Activated CD8-positive, alpha-beta T cell treated with anti-CD3 and anti-CD28 coated beads, Interleukin-2, amount 10 ng/mL, durations not matched to agents 7 days and 5 days (primary cell): ENCODE measurements around the gene TMEM132C. TPM values are rescaled to one million over a fixed set of nuclear protein-coding genes. Genes with fewer than 3 reads are reported as not detected.

ENCODE experiments used
- ATAC-seq: fragments of 150-1000 bp; cut with Tn5 transposase; one replicate; pipeline ENCODE4 v1.10.0; 2021; ENCODE audit warnings: moderate library complexity
- CTCF ChIA-PET: fragments of 350-600 bp; sonication (Branson Sonifier 250); formaldehyde crosslinking; loops from one replicate; lab custom pipeline; 2021; ENCODE audit warnings: antibody characterized with exemption; lab: Charles Lee
- POLR2A ChIA-PET: fragments of 350-600 bp; sonication (Branson Sonifier 250); formaldehyde crosslinking; loops from one replicate; lab custom pipeline; 2021; ENCODE audit warnings: antibody characterized with exemption; lab: Charles Lee
- DNase-seq: peaks from one replicate; pipeline ENCODE4 v3.0.0-alpha.2; 2020
- H3K27ac Mint-ChIP-seq: one replicate; pipeline ENCODE4 v1.8.0; 2021; ENCODE audit warnings: mild to moderate bottlenecking, mixed read lengths
- H3K27me3 Mint-ChIP-seq: one replicate; pipeline ENCODE4 v1.8.0; 2021; ENCODE audit warnings: low read depth, mixed read lengths
- H3K36me3 Mint-ChIP-seq: one replicate; pipeline ENCODE4 v1.8.0; 2021; ENCODE audit warnings: low read depth, mixed read lengths
- H3K4me1 Mint-ChIP-seq: one replicate; pipeline ENCODE4 v1.8.0; 2021; ENCODE audit warnings: low read depth, mixed read lengths
- H3K4me3 Mint-ChIP-seq: one replicate; pipeline ENCODE4 v1.8.0; 2021; ENCODE audit warnings: mild to moderate bottlenecking, mixed read lengths
- H3K9me3 Mint-ChIP-seq: one replicate; pipeline ENCODE4 v1.8.0; 2022; ENCODE audit warnings: mixed read lengths; ENCODE audit not compliant: insufficient read depth
- total RNA-seq, 2 experiments: library from RNA; stranded (reverse); gene quantifications; one replicate each; pipeline ENCODE4 v1.2.3, GENCODE V29; 2021

TMEM132C gene
- total RNA-seq, 2 experiments from 2014 or later, result not detected

GRCh38 chr12:128672428-128672827 lies 405.5 kb downstream of the TMEM132C start:
- Mint-ChIP-seq H3K27ac (no peak overlapping the region), H3K27me3 (no peaks in the 10 kb centered on the region), H3K4me1 (no peaks in the 10 kb centered on the region), H3K36me3 (no peaks in the 10 kb centered on the region), H3K4me3 (no peak overlapping the region), H3K9me3 (peaks cover 3% of the 10 kb centered on the region)
- no peak for ATAC-seq
- no peak for DNase-seq
- ChIA-PET POLR2A (no interaction called here), CTCF (no interaction called here)

DNA sequence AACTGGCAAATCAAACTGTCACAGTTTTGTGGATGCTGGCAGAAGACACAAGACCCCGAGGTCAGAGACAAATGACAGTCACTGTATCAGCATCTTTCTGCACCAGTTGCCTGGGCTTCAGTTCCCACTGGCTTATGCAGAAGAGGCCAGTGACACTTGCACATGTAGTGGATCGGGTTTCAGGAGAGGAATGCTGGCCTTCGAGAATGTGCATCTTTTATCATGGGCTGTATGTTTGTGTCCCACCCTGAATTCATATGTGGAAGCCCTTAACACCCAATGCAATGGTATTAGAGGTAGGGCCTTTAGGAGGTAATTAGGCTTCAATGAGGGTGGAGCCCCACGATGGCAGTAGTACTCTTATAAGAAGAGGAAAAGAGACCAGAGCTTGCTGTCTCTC lies 405.9 kb downstream of the TMEM132C start:
- Mint-ChIP-seq H3K27me3 (no peaks in the 10 kb centered on the region), H3K27ac (no peak overlapping the region), H3K4me1 (no peaks in the 10 kb centered on the region), H3K4me3 (no peak overlapping the region), H3K36me3 (no peaks in the 10 kb centered on the region), H3K9me3 (no peaks in the 10 kb centered on the region)
- ATAC-seq, result no peak
- POLR2A ChIA-PET, result no interaction called here
- no peak for DNase-seq
- CTCF ChIA-PET, result no interaction called here

DNA sequence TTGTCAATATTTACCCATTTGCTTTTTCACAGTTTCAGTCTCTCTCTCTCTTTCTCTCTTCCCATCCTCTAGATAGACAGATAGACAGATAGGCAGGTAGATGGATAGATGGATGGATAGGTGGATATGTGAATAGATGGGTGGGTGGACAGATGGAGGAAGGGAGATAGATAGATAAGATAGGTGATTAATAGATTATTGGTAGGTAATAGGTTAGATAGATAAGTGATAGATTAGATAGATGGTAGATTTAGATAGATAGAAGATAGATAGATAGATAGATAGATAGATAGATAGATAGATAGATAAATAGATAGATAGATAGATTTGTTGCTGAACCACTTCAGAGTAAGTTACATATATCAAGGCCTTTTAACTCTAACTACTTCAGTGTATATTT lies 408.6 kb downstream of the TMEM132C start:
- DNase-seq, result no peak

GRCh38 chr12:128680555-128680954 lies 413.6 kb downstream of the TMEM132C start:
- H3K9me3 Mint-ChIP-seq, result no peaks in the 10 kb centered on the region
- no peak overlapping the region for H3K27ac Mint-ChIP-seq
- DNase-seq (no peak), ATAC-seq (no peak)
- POLR2A ChIA-PET, result no interaction called here
- no peaks in the 10 kb centered on the region for H3K27me3 Mint-ChIP-seq
- no peaks in the 10 kb centered on the region for H3K36me3 Mint-ChIP-seq
- CTCF ChIA-PET, result no interaction called here
- H3K4me3 Mint-ChIP-seq, result no peak overlapping the region
- H3K4me1 Mint-ChIP-seq, result no peaks in the 10 kb centered on the region

More for the DNA sequence above, 408.6 kb downstream of the TMEM132C start:
- POLR2A ChIA-PET, result no interaction called here
- H3K27me3 Mint-ChIP-seq, result no peaks in the 10 kb centered on the region
- CTCF ChIA-PET, result no interaction called here
- ATAC-seq, result no peak
- no peak overlapping the region for H3K4me3 Mint-ChIP-seq
- no peaks in the 10 kb centered on the region for H3K9me3 Mint-ChIP-seq
- H3K36me3 Mint-ChIP-seq, result no peaks in the 10 kb centered on the region
- H3K4me1 Mint-ChIP-seq, result no peaks in the 10 kb centered on the region
- H3K27ac Mint-ChIP-seq, result no peak overlapping the region

- Mint-ChIP-seq H3K36me3 (no peaks in the 10 kb centered on the region), H3K4me1 (no peaks in the 10 kb centered on the region), H3K4me3 (no peak overlapping the region), H3K27ac (no peak overlapping the region), H3K9me3 (no peaks in the 10 kb centered on the region), H3K27me3 (no peaks in the 10 kb centered on the region)
- no peak for ATAC-seq
- DNase-seq, result no peak
- POLR2A ChIA-PET, result no interaction called here
- CTCF ChIA-PET, result no interaction called here
Measured at GRCh38 chr12:128682548-128683275, 415.7 kb downstream of the TMEM132C start.

DNA sequence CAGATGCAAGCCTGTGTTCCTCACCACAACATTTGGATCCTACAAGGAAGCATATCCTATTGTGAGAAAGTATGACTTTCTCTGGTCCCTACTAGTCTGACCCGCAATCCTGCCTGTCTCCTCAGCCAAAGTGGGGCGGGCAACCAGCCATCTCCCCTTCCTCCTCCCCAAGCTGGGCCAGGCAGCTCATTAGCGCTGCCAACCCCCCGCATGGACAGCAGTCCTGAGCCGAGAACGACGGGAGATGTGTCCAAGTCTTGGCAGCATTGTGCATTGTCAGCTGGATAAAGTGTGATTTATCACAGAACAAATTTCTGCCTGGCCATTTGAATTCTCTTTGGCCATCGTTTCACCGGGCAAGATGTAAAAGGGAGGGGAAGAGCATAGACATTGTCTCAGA lies 417.4 kb downstream of the TMEM132C start:
- no peaks in the 10 kb centered on the region for H3K36me3 Mint-ChIP-seq
- no peak for DNase-seq
- POLR2A ChIA-PET, result no interaction called here
- H3K4me1 Mint-ChIP-seq, result no peaks in the 10 kb centered on the region
- H3K27ac Mint-ChIP-seq, result no peak overlapping the region
- CTCF ChIA-PET, result no interaction called here
- H3K27me3 Mint-ChIP-seq, result no peaks in the 10 kb centered on the region
- peaks cover 5% of the 10 kb centered on the region for H3K9me3 Mint-ChIP-seq
- no peak for ATAC-seq
- no peak overlapping the region for H3K4me3 Mint-ChIP-seq

- Mint-ChIP-seq H3K4me3 (no peak overlapping the region), H3K36me3 (no peaks in the 10 kb centered on the region), H3K27ac (no peak overlapping the region), H3K9me3 (peaks cover 5% of the 10 kb centered on the region), H3K27me3 (no peaks in the 10 kb centered on the region), H3K4me1 (no peaks in the 10 kb centered on the region)
- POLR2A ChIA-PET, result no interaction called here
- CTCF ChIA-PET, result no interaction called here
- DNase-seq (no peak), ATAC-seq (no peak)
Measured at GRCh38 chr12:128685903-128686475, 419.0 kb downstream of the TMEM132C start.

GRCh38 chr12:128687851-128688250 lies 420.9 kb downstream of the TMEM132C start:
- Mint-ChIP-seq H3K27me3 (no peaks in the 10 kb centered on the region), H3K4me3 (no peak overlapping the region), H3K4me1 (no peaks in the 10 kb centered on the region), H3K36me3 (no peaks in the 10 kb centered on the region), H3K27ac (no peak overlapping the region), H3K9me3 (peaks cover 5% of the 10 kb centered on the region)
- CTCF ChIA-PET, result no interaction called here
- ATAC-seq (no peak), DNase-seq (no peak)
- POLR2A ChIA-PET, result no interaction called here

GRCh38 chr12:128690641-128691040 lies 423.7 kb downstream of the TMEM132C start:
- ATAC-seq, result no peak
- Mint-ChIP-seq H3K4me3 (no peak overlapping the region), H3K9me3 (peaks cover 5% of the 10 kb centered on the region), H3K4me1 (no peaks in the 10 kb centered on the region), H3K36me3 (no peaks in the 10 kb centered on the region), H3K27me3 (no peaks in the 10 kb centered on the region), H3K27ac (no peak overlapping the region)
- DNase-seq, result no peak
- ChIA-PET CTCF (no interaction called here), POLR2A (no interaction called here)

- H3K36me3 Mint-ChIP-seq, result no peaks in the 10 kb centered on the region
- no peaks in the 10 kb centered on the region for H3K27me3 Mint-ChIP-seq
- H3K4me3 Mint-ChIP-seq, result no peak overlapping the region
- DNase-seq (no peak), ATAC-seq (no peak)
- CTCF ChIA-PET, result no interaction called here
- peaks cover 4% of the 10 kb centered on the region for H3K9me3 Mint-ChIP-seq
- POLR2A ChIA-PET, result no interaction called here
- no peak overlapping the region for H3K27ac Mint-ChIP-seq
- H3K4me1 Mint-ChIP-seq, result no peaks in the 10 kb centered on the region
Measured at GRCh38 chr12:128693115-128693514, 426.1 kb downstream of the TMEM132C start.

GRCh38 chr12:128693771-128694170 lies 426.8 kb downstream of the TMEM132C start:
- no peaks in the 10 kb centered on the region for H3K27me3 Mint-ChIP-seq
- CTCF ChIA-PET, result no interaction called here
- H3K4me1 Mint-ChIP-seq, result no peaks in the 10 kb centered on the region
- POLR2A ChIA-PET, result no interaction called here
- no peaks in the 10 kb centered on the region for H3K36me3 Mint-ChIP-seq
- H3K9me3 Mint-ChIP-seq, result no peaks in the 10 kb centered on the region
- H3K4me3 Mint-ChIP-seq, result no peak overlapping the region
- ATAC-seq, result no peak
- no peak overlapping the region for H3K27ac Mint-ChIP-seq
- DNase-seq, result no peak

DNA sequence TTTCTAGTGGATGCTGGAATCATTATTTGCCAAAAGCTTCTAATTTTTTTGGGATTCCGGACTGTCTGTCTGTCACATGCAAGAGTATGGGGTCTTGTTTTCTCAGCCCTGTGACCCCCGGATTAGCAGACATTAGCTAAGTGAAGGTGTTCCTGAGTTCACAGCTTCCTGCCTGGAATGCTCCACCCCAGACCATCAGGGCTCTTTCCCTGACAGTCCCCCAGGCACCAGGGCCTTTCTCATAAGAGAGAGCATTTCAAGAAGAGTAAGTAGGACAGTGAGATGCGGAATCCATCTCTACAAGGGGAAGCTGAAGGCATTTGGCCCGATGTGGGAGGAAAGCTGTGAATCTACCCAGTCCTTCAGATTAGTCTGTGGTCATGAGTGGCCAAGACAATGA lies 427.5 kb downstream of the TMEM132C start:
- Mint-ChIP-seq H3K4me1 (no peaks in the 10 kb centered on the region), H3K9me3 (no peaks in the 10 kb centered on the region), H3K36me3 (no peaks in the 10 kb centered on the region), H3K27ac (no peak overlapping the region), H3K27me3 (no peaks in the 10 kb centered on the region), H3K4me3 (no peak overlapping the region)
- CTCF ChIA-PET, result no interaction called here
- POLR2A ChIA-PET, result no interaction called here
- no peak for ATAC-seq
- no peak for DNase-seq
